Muscle of leg (tissue), 11 donors: ENCODE measurements around the gene ZMYND11. TPM values are rescaled to one million over a fixed set of nuclear protein-coding genes. Genes with fewer than 3 reads are reported as not detected.

Source experiments
- DNase-seq: peaks from one replicate; pipeline ENCODE4 v3.0.0; 2013
- H3K27ac ChIP-seq: one replicate; pipeline ENCODE4 v1.5.1; 2013; ENCODE audit warnings: mild to moderate bottlenecking, low read length, control low read depth
- H3K27me3 ChIP-seq: one replicate; pipeline ENCODE4 v1.6.1; 2013; ENCODE audit warnings: low read length; ENCODE audit not compliant: control insufficient read depth, insufficient read depth
- H3K36me3 ChIP-seq: one replicate; pipeline ENCODE4 v1.6.1; 2013; ENCODE audit warnings: low read length; ENCODE audit not compliant: control insufficient read depth, insufficient read depth
- H3K4me1 ChIP-seq: one replicate; pipeline ENCODE4 v1.6.1; 2013; ENCODE audit warnings: low read length; ENCODE audit not compliant: control insufficient read depth, insufficient read depth
- H3K4me3 ChIP-seq: one replicate; pipeline ENCODE4 v1.5.1; 2013; ENCODE audit warnings: low read length, control low read depth
- H3K9me3 ChIP-seq: replicated peaks from 2 replicates; pipeline ENCODE4 v1.6.1; 2013; ENCODE audit warnings: low read depth, low read length; ENCODE audit not compliant: control insufficient read depth
- WGBS: methylation state at CpG from one replicate; pipeline ENCODE4 v1.1.5; 2013; ENCODE audit warnings: missing lambda C conversion rate; ENCODE audit not compliant: insufficient coverage; 5-methylcytosine and 5-hydroxymethylcytosine counted together
- polyA plus RNA-seq, 8 donors: library from polyadenylated mRNA; unstranded; fragments of 120-200 nt; gene quantifications; one replicate each; pipeline versions ENCODE4 v1.2.1 to v1.2.3, GENCODE V29; 2013; ENCODE audit warnings: inconsistent platforms in 1 of 8, low replicate concordance in 1 of 8; ENCODE audit not compliant: insufficient read length in 8 of 8, insufficient read depth in 1 of 8
- total RNA-seq: library from RNA; stranded (reverse); fragments of 120-200 nt; gene quantifications from one replicate; pipeline ENCODE4 v1.2.4, GENCODE V29; 2013

Gene ZMYND11
- total and polyA plus RNA-seq, 9 donors: 45.5 to 67.4 (median 57.1) TPM

DNA sequence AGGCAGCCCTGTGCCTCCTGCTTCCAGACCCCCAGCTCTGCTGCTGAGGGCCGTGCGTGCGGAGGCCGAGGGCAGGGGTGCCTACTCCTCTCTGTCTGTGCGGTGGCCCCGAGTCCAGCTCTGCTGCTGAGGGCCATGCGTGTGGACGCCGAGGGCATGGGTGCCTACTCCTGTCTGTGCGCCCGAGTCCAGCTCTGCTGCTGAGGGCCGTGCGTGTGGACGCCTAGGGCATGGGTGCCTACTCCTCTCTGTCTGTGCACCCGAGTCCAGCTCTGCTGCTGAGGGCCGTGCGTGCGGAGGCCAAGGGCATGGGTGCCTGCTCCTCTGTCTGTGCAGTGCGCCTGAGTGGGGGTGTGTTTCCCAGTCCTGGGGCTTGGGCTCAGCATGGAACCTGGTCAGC, 142.7 kb downstream of the ZMYND11 start:
- Histone ChIP-seq H3K4me3 (no peak overlapping the region), H3K27me3 (no peaks in the 10 kb centered on the region), H3K9me3 (no peaks in the 10 kb centered on the region), H3K27ac (no peak overlapping the region), H3K36me3 (peaks cover 63% of the 10 kb centered on the region), H3K4me1 (no peaks in the 10 kb centered on the region)
- WGBS: 96% methylated on average over 19 of the region's 19 CpGs
- no peak for DNase-seq

DNA sequence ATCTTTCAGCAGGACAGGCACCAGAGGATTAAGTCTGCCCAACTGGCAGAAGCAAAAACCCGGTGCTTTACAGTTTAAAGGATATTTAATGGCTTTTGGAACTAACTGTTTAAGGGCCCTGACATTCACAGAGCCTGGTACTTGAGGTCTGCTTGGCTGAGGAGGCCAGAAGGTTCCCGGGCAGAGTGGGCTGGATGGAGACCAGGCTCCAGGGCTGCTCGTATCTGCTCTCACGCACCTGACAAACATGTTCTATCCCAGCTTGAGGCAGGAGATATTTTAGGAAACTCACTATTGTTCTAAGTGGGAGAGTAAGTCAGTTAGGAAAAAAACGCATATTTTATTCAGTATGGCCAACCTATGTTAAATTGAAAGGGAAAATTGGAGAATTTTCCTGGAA, 143.5 kb downstream of the ZMYND11 start:
- Histone ChIP-seq H3K36me3 (peaks cover 65% of the 10 kb centered on the region), H3K4me1 (no peaks in the 10 kb centered on the region), H3K4me3 (no peak overlapping the region), H3K9me3 (no peaks in the 10 kb centered on the region), H3K27ac (no peak overlapping the region), H3K27me3 (no peaks in the 10 kb centered on the region)
- 90% methylated on average over 5 of the region's 5 CpGs for WGBS
- DNase-seq: no peak

DNA sequence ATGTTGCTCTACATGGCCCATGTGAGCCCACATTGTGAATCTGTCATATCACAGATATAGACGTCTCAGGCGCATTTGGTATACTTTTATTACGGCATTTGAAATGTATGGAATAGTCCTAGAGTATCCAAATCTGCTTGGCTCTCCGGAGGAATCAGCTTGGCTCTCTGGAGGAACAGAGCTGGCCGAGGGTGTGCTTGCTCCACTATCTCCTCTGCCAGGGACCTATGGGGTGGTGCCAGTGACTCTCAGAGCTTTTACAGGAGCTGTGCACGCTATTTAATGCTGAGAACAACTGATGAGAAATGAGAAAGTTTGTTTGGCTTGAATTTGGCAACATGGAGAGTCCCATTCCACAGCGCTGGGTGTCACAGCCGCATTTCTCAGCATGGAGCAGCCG, 144.0 kb downstream of the ZMYND11 start:
- H3K27me3 ChIP-seq: no peaks in the 10 kb centered on the region
- H3K4me1 ChIP-seq: no peaks in the 10 kb centered on the region
- 89% methylated on average over 5 of the region's 9 CpGs for WGBS
- H3K9me3 ChIP-seq: no peaks in the 10 kb centered on the region
- no peak overlapping the region for H3K4me3 ChIP-seq
- no peak for DNase-seq
- peaks cover 70% of the 10 kb centered on the region for H3K36me3 ChIP-seq
- no peak overlapping the region for H3K27ac ChIP-seq

DNA sequence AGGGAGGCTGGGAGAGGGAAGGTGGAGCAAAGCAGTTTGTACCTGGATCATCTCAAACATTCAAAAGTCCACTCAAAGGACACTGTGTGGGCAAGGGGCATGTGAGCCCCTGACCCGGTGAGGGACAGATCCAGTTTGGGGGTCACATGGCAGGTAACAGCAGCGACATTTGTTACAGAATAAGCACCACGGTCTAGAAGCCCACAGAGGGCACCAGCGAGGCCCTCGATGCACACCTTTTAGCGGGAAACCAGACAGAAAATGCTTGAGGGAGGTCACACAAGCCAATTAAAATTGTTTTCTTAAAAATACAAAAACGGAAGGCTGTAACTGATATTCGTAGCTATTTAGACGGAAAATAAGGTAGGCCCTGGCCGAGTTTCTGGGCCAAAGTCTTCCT, 144.4 kb downstream of the ZMYND11 start:
- Histone ChIP-seq H3K4me3 (no peak overlapping the region), H3K27me3 (no peaks in the 10 kb centered on the region), H3K4me1 (no peaks in the 10 kb centered on the region), H3K27ac (no peak overlapping the region), H3K36me3 (peaks cover 73% of the 10 kb centered on the region), H3K9me3 (no peaks in the 10 kb centered on the region)
- 84% methylated on average over 10 of the region's 10 CpGs for WGBS
- no peak for DNase-seq

DNA sequence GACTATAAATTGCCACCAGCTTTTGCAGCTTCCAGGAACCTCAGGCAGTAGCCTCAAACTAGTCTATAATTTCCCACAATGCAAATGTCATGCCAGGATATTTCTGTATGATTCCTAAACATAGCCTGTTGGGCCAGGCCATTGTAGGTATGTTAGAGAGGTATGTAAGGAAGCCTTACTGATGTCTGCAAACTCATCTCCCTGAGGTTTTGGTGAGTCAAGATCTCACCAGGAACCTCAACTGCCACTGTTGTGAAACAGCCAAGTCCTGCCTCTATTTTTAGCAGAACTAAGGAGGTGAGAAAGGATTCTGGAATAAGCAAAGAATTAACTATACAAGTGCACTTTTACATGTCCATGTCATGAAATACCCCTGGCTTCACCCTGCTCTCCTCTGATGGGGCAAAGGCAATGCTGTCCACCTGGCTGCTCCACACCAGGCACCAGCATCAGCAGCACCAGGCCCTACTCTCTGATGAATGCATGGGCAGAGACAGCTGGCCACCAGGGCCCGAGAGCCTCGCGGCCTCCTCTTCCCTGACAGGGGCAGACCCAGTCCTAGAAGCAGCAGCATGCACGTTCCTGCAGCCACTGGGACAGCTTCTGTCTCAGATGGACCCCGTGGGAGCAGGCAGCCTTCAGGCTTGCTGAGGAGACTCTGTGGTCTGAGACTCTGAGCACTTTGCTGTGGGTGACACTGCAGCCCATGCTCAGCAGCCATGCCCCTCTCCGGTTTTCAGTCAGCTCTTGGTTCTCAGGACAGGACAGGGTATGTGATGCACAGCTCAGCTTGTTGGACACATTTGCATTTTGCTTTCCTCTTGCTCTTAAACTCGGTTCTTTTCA, 147.3 kb downstream of the ZMYND11 start:
- Histone ChIP-seq H3K4me3 (no peak overlapping the region), H3K27me3 (no peaks in the 10 kb centered on the region), H3K4me1 (no peaks in the 10 kb centered on the region), H3K9me3 (no peaks in the 10 kb centered on the region), H3K36me3 (peaks cover 75% of the 10 kb centered on the region), H3K27ac (no peak overlapping the region)
- no peak for DNase-seq
- WGBS: 84% methylated on average over 7 of the region's 7 CpGs

DNA sequence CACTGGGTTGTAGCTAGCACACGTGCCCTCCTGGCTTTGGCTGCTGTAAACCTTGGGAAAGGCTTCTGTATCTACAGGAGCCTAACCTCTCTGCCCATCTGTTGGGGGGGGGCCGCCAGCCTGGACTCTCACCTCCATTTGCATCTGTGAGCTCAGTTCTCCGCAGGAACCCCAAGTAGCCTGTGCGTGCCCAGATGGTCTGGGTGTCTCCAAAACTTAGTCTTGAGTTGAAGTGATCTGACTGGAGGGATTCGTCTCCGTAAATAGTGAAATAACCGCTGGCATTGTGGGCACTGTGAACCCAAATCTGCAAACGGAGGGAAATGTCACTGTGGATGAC, 147.9 kb downstream of the ZMYND11 start:
- Histone ChIP-seq H3K27ac (no peak overlapping the region), H3K9me3 (no peaks in the 10 kb centered on the region), H3K4me1 (no peaks in the 10 kb centered on the region), H3K36me3 (peaks cover 70% of the 10 kb centered on the region), H3K27me3 (no peaks in the 10 kb centered on the region), H3K4me3 (no peak overlapping the region)
- 92% methylated on average over 7 of the region's 8 CpGs for WGBS
- DNase-seq: no peak

DNA sequence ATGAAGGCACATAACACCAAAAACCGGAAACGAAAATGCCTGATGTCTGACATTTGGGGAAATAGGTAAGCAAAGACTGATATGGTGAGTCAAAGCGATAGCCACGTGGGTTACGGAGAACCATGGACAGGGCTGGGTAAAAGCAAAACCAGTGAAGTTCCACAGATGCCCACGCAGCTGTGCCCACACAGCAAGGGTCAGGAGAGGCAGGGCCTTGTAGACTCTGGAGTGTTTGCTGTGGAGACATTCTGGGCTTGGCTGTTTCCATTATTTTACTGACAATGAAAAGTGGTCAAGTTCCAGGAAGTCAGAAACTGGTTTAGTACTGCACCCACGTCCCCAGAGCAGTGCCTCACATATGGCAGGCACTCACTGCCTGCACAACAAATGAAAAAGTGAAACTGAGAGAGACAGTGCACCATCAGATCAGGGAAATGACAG, 148.7 kb downstream of the ZMYND11 start:
- no peak overlapping the region for H3K4me3 ChIP-seq
- no peak overlapping the region for H3K27ac ChIP-seq
- no peaks in the 10 kb centered on the region for H3K9me3 ChIP-seq
- H3K36me3 ChIP-seq: peaks cover 69% of the 10 kb centered on the region
- whole genome bisulfite sequencing: 90% methylated on average over 6 of the region's 7 CpGs
- H3K27me3 ChIP-seq: no peaks in the 10 kb centered on the region
- H3K4me1 ChIP-seq: no peaks in the 10 kb centered on the region
- no peak for DNase-seq

DNA sequence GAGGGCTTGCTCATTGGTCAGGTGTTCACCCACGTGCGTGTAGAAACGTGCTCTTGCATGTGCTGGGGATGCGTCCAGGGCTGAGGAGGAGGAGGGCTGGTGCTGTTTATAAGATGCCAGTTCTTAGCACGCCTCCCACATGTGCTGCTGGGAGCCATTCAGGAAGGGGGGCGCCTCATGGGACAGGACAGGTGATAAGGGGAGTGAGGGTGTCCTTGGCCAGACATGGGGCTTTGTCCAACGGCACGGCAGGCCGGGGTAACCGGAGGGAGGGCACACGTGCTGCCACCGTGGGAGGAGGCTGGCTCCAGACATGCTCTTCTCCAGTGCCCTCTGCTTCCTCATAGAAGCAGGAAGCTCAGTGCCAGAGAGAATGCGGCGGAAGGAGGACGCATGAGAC, 150.0 kb downstream of the ZMYND11 start:
- no peaks in the 10 kb centered on the region for H3K9me3 ChIP-seq
- no peak for DNase-seq
- no peaks in the 10 kb centered on the region for H3K4me1 ChIP-seq
- H3K27ac ChIP-seq: no peak overlapping the region
- H3K27me3 ChIP-seq: no peaks in the 10 kb centered on the region
- no peak overlapping the region for H3K4me3 ChIP-seq
- WGBS: 89% methylated on average over 15 of the region's 15 CpGs
- H3K36me3 ChIP-seq: peaks cover 65% of the 10 kb centered on the region

DNA sequence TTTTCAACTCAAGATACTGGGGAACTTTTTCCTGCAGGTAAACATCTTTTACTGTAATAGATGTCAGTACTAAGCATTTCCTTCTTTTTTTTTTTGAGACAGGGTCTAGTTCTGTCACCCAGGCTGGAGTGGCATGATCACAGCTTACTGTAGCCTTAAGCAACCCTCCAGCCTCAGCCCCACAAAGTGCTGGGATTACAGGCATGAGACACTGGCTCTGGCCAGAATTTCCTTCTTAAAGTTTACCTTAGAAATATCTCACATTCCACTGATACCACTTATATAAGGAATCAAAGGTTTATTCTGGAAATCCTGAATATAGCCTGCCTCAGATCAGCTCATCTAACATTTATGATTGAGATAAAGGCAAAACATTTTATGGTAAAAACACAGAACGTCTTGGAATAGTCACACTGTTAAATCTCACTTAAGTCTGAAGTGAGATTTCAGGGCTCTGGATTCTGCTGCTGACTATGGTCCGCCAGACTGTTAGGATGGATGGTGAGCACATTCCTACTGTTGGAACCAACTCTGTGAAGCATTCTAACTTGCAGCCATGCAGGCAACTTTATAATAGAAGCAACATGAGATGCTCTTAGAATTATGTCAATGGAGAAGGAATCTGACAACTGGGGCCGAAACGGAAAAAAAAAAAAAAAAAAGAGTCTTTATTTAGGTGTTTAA, 151.9 kb downstream of the ZMYND11 start:
- H3K27ac ChIP-seq: no peak overlapping the region
- no peaks in the 10 kb centered on the region for H3K4me1 ChIP-seq
- DNase-seq: no peak
- no peaks in the 10 kb centered on the region for H3K27me3 ChIP-seq
- H3K9me3 ChIP-seq: no peaks in the 10 kb centered on the region
- no peak overlapping the region for H3K4me3 ChIP-seq
- WGBS: 83% methylated on average over 1 of the region's 4 CpGs
- peaks cover 64% of the 10 kb centered on the region for H3K36me3 ChIP-seq

DNA sequence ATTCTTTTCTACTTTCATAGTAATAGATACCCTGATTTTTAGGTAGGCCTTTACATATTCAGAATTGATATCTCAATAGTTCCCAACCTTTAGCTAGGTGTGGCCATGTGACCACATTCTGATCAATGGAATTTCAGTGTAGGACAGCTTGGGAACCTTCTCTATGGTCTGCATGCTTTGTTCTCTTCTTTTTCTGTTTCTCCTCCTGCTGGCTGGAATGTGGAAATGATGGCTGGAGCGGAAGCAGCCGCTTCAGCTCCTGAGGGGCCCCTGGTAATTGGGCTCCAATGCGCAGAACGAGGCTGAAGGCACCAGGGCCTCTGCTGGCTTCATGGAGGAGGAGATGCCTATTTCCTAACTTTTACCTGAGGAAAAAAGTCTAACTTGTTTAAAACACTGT, 152.6 kb downstream of the ZMYND11 start:
- Histone ChIP-seq H3K27me3 (no peaks in the 10 kb centered on the region), H3K36me3 (peaks cover 64% of the 10 kb centered on the region)

More for the DNA sequence above, 152.6 kb downstream of the ZMYND11 start:
- Histone ChIP-seq H3K9me3 (no peaks in the 10 kb centered on the region), H3K4me1 (no peaks in the 10 kb centered on the region), H3K4me3 (no peak overlapping the region), H3K27ac (no peak overlapping the region)
- no peak for DNase-seq
- WGBS: no CpG with 5 or more reads among the region's 4 CpGs
